ENCODE results near the gene SLC17A1. TPM values are rescaled to one million over a fixed set of nuclear protein-coding genes. Genes with fewer than 3 reads are reported as not detected.

SLC17A1 gene
- total RNA-seq, 1 donor from 2014 or later, result not detected

DNA sequence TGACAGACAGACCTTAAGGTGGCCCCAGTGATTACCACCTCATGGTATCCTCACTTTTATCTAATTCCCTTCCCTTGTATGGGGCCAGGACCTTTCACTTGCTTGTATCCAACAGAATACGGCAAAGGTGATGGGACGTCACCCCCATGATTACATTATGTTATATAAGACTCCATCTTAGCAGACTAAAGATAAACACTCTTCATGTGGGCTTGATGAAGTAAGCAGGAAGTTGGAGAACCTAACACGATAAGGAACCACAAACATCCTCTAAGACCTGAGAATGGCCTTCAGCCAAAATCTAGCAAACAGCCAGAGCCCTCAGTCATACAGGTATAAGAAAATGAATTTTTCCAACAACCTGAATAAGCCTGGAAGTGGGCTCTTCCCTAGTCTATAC lies 34.2 kb upstream of the SLC17A1 start:
- no peak overlapping the region for H3K27ac Mint-ChIP-seq
- peaks cover 26% of the 10 kb centered on the region for H3K4me1 Mint-ChIP-seq (ENCODE audit: low read depth)
- no peak for DNase-seq (ENCODE audit: low spot score, unreplicated experiment)
- H3K36me3 Mint-ChIP-seq (ENCODE audit: insufficient read depth), result no peaks in the 10 kb centered on the region
- TF ChIP-seq, protein P1, sequence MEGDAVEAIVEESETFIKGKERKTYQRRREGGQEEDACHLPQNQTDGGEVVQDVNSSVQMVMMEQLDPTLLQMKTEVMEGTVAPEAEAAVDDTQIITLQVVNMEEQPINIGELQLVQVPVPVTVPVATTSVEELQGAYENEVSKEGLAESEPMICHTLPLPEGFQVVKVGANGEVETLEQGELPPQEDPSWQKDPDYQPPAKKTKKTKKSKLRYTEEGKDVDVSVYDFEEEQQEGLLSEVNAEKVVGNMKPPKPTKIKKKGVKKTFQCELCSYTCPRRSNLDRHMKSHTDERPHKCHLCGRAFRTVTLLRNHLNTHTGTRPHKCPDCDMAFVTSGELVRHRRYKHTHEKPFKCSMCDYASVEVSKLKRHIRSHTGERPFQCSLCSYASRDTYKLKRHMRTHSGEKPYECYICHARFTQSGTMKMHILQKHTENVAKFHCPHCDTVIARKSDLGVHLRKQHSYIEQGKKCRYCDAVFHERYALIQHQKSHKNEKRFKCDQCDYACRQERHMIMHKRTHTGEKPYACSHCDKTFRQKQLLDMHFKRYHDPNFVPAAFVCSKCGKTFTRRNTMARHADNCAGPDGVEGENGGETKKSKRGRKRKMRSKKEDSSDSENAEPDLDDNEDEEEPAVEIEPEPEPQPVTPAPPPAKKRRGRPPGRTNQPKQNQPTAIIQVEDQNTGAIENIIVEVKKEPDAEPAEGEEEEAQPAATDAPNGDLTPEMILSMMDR (IDR thresholded peaks at IDR 0.05; ENCODE audit: unreplicated experiment), result no peak
- no peak overlapping the region for H3K4me3 Mint-ChIP-seq (ENCODE audit: low read depth)
- peaks cover 10% of the 10 kb centered on the region for H3K27me3 Mint-ChIP-seq
- H3K9me3 Mint-ChIP-seq (ENCODE audit: low read depth), result peaks cover 8% of the 10 kb centered on the region

DNA sequence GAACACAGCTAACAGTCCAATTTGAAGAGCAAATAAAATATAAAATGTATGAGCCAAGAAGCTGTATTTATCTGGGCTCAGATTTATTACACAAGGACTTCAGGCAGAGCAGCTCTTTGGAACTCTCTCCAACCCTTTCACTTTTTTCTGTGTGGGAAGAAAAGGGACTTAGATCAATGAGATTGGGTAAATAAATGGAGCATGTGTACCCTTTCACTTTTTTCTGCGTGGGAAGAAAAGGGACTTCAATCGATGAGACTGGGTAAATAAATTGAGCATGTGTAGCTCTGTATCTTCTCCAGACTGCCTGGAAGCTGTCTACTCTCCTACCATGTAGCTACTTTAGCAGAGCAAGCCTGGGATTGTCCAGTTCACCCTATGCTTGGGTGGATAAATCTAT lies 31.5 kb upstream of the SLC17A1 start:
- H3K36me3 Mint-ChIP-seq (ENCODE audit: insufficient read depth), result no peaks in the 10 kb centered on the region
- H3K9me3 Mint-ChIP-seq (ENCODE audit: low read depth), result peaks cover 8% of the 10 kb centered on the region
- peaks cover 27% of the 10 kb centered on the region for H3K27me3 Mint-ChIP-seq
- no peak overlapping the region for H3K4me3 Mint-ChIP-seq (ENCODE audit: low read depth)
- no peak for DNase-seq (ENCODE audit: low spot score, unreplicated experiment)
- H3K27ac Mint-ChIP-seq, result no peak overlapping the region
- H3K4me1 Mint-ChIP-seq (ENCODE audit: low read depth), result peaks cover 26% of the 10 kb centered on the region
- TF ChIP-seq, protein P1 (IDR thresholded peaks at IDR 0.05; ENCODE audit: unreplicated experiment), result no peak

DNA sequence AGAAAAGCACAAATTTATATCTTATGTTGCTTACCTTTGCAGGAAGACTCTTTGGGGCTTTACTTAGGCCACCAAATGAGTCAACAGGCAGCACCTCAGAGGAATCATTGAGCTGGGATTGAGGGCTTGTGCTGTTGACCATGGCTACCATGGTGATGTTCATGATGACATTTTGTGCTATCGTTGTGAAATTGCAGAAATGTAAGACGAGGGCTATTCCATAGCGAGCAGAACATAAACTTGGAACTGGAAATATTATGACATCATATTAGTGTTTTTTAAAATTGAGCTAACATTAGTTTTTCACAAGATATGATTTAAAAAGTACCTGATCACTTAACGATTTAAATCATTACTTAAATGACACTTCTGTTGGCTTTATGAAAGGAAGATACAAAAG lies 30.3 kb upstream of the SLC17A1 start:
- no peak for DNase-seq (ENCODE audit: low spot score, unreplicated experiment)
- no peak overlapping the region for H3K4me3 Mint-ChIP-seq (ENCODE audit: low read depth)
- peaks cover 38% of the 10 kb centered on the region for H3K27me3 Mint-ChIP-seq
- peaks cover 8% of the 10 kb centered on the region for H3K9me3 Mint-ChIP-seq (ENCODE audit: low read depth)
- TF ChIP-seq, protein P1 (IDR thresholded peaks at IDR 0.05; ENCODE audit: unreplicated experiment), result no peak
- H3K27ac Mint-ChIP-seq, result no peak overlapping the region
- peaks cover 26% of the 10 kb centered on the region for H3K4me1 Mint-ChIP-seq (ENCODE audit: low read depth)
- H3K36me3 Mint-ChIP-seq (ENCODE audit: insufficient read depth), result no peaks in the 10 kb centered on the region

DNA sequence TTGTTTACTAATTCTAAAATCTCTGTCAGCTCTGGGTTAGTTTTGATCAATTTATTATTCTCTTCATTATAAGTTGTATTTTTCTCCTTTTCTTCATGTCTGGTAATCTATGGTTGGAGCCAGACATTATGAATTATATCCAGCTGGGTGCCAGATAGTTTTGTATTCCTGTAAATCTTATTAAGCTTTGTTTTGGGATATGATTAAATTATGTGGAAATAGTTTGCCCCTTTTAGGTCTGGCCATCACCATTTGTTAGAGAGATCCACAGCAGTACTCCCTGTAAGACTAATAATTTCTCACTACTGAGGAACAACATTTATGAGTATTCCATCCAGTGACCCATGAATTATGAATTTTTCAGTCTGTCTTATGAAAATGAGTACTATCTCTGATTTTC lies 20.9 kb upstream of the SLC17A1 start:
- peaks cover 5% of the 10 kb centered on the region for H3K4me1 Mint-ChIP-seq (ENCODE audit: low read depth)
- no peak overlapping the region for H3K27ac Mint-ChIP-seq
- H3K36me3 Mint-ChIP-seq (ENCODE audit: insufficient read depth), result no peaks in the 10 kb centered on the region
- H3K9me3 Mint-ChIP-seq (ENCODE audit: low read depth), result peaks cover 6% of the 10 kb centered on the region
- H3K4me3 Mint-ChIP-seq (ENCODE audit: low read depth), result no peak overlapping the region
- H3K27me3 Mint-ChIP-seq, result peaks cover 6% of the 10 kb centered on the region
- DNase-seq (ENCODE audit: low spot score, unreplicated experiment), result no peak
- TF ChIP-seq, protein P1 (IDR thresholded peaks at IDR 0.05; ENCODE audit: unreplicated experiment), result no peak

DNA sequence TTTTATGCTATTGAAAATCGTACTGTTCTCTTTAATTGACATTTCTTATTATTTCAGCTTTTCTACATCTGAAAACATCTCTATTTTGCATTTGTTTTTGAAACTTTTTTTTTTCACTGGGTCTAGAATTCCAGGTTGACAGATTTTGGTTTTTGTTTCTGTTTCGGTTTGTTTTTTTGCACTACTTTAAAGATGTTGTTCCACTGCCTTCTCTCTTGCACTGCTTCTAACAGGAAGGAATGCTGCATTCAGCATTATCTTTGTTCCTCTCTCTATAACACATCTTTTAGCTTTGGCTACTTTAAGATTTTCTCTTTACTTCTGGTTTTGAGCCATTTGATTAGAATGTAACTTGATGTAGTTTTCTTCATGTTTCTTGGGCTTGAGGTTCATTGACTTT lies 20.1 kb upstream of the SLC17A1 start:
- Mint-ChIP-seq H3K4me3 (ENCODE audit: low read depth) (no peak overlapping the region), H3K9me3 (ENCODE audit: low read depth) (peaks cover 9% of the 10 kb centered on the region), H3K27me3 (no peaks in the 10 kb centered on the region), H3K4me1 (ENCODE audit: low read depth) (peaks cover 5% of the 10 kb centered on the region), H3K27ac (no peak overlapping the region), H3K36me3 (ENCODE audit: insufficient read depth) (peaks cover 1% of the 10 kb centered on the region)
- TF ChIP-seq, protein P1 (IDR thresholded peaks at IDR 0.05; ENCODE audit: unreplicated experiment), result no peak
- DNase-seq (ENCODE audit: low spot score, unreplicated experiment), result no peak

Measured in progenitor cell of endocrine pancreas (in vitro differentiated cells).